ENCODE data around the gene XYLT1.

The XYLT1 gene

DNA sequence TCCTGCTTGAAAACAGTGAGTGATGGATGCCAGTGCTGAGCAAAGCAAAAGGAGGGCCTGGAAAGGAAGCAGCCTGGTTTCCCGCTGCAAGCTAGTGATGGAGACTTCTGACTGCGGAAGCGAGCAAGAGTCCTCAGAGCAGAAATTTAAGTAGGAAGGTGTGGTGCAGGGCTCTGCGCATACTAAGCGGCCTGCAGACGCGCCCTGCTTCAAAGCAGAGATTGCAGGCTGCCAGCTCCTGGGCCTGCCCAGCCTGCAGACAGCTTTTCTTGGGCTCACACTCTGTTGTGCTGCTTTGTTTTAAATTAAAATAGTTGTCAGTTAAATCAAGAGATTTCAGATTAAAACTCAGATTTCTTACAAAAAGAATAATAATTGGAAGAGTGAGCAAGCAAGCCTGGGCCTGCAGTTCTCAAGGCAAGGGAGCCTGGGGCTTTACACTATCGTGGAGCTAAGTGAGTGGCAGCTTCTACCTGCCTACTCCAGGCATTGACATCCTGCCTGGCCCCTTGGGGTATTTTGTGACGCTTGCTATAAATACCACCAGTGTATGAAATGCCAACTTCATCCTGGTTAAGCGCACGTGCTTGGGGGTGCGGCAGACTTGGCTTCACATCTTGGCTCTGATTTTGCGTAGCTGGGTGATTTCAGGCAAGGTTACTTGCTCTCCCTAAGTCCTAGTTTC lies 237.3 kb downstream of the XYLT1 start:
- no peak overlapping the region for H3K27ac ChIP-seq (ENCODE audit: low read depth, low read length)
- no peaks in the 10 kb centered on the region for H3K9me3 ChIP-seq (ENCODE audit: control insufficient read depth, insufficient read depth, low read length)
- H3K79me2 ChIP-seq (ENCODE audit: control insufficient read depth, low read length), result no peaks in the 10 kb centered on the region
- no peaks in the 10 kb centered on the region for H3K27me3 ChIP-seq (ENCODE audit: control insufficient read depth, low read length)
- no peak overlapping the region for H3K4me2 ChIP-seq (ENCODE audit: low read length)
- no peaks in the 10 kb centered on the region for H3K9me2 ChIP-seq (replicated peaks; ENCODE audit: control insufficient read depth, low read length)
- H3K36me3 ChIP-seq (ENCODE audit: control insufficient read depth, low read length), result no peaks in the 10 kb centered on the region
- no peak overlapping the region for H3K4me3 ChIP-seq (ENCODE audit: low read length)
- no peaks in the 10 kb centered on the region for H3F3A ChIP-seq (ENCODE audit: control insufficient read depth, insufficient read depth)
- no peak for TF ChIP-seq EZH2phosphoT487 (IDR thresholded peaks at IDR 0.05; ENCODE audit: borderline replicate concordance, low read length)
- TF ChIP-seq, protein P1, sequence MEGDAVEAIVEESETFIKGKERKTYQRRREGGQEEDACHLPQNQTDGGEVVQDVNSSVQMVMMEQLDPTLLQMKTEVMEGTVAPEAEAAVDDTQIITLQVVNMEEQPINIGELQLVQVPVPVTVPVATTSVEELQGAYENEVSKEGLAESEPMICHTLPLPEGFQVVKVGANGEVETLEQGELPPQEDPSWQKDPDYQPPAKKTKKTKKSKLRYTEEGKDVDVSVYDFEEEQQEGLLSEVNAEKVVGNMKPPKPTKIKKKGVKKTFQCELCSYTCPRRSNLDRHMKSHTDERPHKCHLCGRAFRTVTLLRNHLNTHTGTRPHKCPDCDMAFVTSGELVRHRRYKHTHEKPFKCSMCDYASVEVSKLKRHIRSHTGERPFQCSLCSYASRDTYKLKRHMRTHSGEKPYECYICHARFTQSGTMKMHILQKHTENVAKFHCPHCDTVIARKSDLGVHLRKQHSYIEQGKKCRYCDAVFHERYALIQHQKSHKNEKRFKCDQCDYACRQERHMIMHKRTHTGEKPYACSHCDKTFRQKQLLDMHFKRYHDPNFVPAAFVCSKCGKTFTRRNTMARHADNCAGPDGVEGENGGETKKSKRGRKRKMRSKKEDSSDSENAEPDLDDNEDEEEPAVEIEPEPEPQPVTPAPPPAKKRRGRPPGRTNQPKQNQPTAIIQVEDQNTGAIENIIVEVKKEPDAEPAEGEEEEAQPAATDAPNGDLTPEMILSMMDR (IDR thresholded peaks at IDR 0.05; ENCODE audit: low read depth, low read length, poor library complexity, severe bottlenecking), result no peak
- no peaks in the 10 kb centered on the region for H3K4me1 ChIP-seq (ENCODE audit: control insufficient read depth, low read length)
- no peaks in the 10 kb centered on the region for H4K20me1 ChIP-seq (ENCODE audit: control insufficient read depth, insufficient read depth, low read depth, low read length)

DNA sequence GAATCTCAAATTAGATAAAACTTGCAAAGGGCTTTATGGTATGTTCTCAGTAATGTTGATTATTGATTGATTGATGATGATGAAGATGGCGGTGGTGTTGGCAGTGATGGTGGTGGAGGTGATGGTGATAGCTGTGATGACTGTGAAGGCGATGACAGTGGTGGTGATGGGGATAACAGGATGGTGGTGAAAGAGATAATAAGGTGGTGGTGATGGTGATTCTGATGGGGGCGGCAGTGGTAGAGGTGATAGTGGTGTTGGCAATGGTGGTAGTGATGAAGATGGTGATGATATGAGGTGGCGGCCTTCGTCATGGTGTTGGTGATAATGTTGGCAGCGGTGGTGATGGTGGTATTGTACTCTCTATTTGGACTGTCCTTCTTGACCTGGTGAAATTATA lies 238.3 kb downstream of the XYLT1 start:
- Histone ChIP-seq H3K79me2 (ENCODE audit: control insufficient read depth, low read length) (no peaks in the 10 kb centered on the region), H3K9me2 (replicated peaks; ENCODE audit: control insufficient read depth, low read length) (no peaks in the 10 kb centered on the region), H3F3A (ENCODE audit: control insufficient read depth, insufficient read depth) (no peaks in the 10 kb centered on the region), H3K27me3 (ENCODE audit: control insufficient read depth, low read length) (no peaks in the 10 kb centered on the region), H3K9me3 (ENCODE audit: control insufficient read depth, insufficient read depth, low read length) (no peaks in the 10 kb centered on the region), H4K20me1 (ENCODE audit: control insufficient read depth, insufficient read depth, low read depth, low read length) (0 out of 2 replicates have a peak, but pooled peaks cover 4% of the 10 kb centered on the region), H3K27ac (ENCODE audit: low read depth, low read length) (no peak overlapping the region), H3K4me1 (ENCODE audit: control insufficient read depth, low read length) (no peaks in the 10 kb centered on the region), H3K36me3 (ENCODE audit: control insufficient read depth, low read length) (no peaks in the 10 kb centered on the region), H3K4me3 (ENCODE audit: low read length) (no peak overlapping the region), H3K4me2 (ENCODE audit: low read length) (no peak overlapping the region)
- TF ChIP-seq, protein P1 (IDR thresholded peaks at IDR 0.05; ENCODE audit: low read depth, low read length, poor library complexity, severe bottlenecking), result no peak
- TF ChIP-seq EZH2phosphoT487 (IDR thresholded peaks at IDR 0.05; ENCODE audit: borderline replicate concordance, low read length), result no peak

DNA sequence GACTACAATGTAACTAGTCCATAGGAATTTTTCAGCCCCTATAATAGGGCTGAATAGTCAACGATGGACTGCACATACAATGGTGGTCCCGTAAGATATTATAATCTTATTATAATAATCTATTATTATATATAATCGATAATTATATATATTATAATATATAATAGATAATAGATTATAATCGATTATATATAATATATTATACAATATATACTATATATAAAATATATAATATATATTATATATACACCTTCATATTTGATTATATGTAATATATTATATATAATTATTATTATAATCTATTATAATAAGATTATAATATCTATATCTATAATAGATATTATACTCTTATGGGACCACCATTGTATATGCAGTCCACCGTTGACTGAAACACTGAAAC lies 238.8 kb downstream of the XYLT1 start:
- TF ChIP-seq, protein P1 (IDR thresholded peaks at IDR 0.05; ENCODE audit: low read depth, low read length, poor library complexity, severe bottlenecking), result no peak
- TF ChIP-seq EZH2phosphoT487 (IDR thresholded peaks at IDR 0.05; ENCODE audit: borderline replicate concordance, low read length), result no peak
- no peaks in the 10 kb centered on the region for H3F3A ChIP-seq (ENCODE audit: control insufficient read depth, insufficient read depth)
- no peaks in the 10 kb centered on the region for H3K36me3 ChIP-seq (ENCODE audit: control insufficient read depth, low read length)
- no peaks in the 10 kb centered on the region for H3K4me1 ChIP-seq (ENCODE audit: control insufficient read depth, low read length)
- no peak overlapping the region for H3K4me3 ChIP-seq (ENCODE audit: low read length)
- H3K9me2 ChIP-seq (replicated peaks; ENCODE audit: control insufficient read depth, low read length), result no peaks in the 10 kb centered on the region
- no peak overlapping the region for H3K4me2 ChIP-seq (ENCODE audit: low read length)
- H4K20me1 ChIP-seq (ENCODE audit: control insufficient read depth, insufficient read depth, low read depth, low read length), result 0 out of 2 replicates have a peak, but pooled peaks cover 4% of the 10 kb centered on the region
- no peak overlapping the region for H3K27ac ChIP-seq (ENCODE audit: low read depth, low read length)
- no peaks in the 10 kb centered on the region for H3K9me3 ChIP-seq (ENCODE audit: control insufficient read depth, insufficient read depth, low read length)
- H3K27me3 ChIP-seq (ENCODE audit: control insufficient read depth, low read length), result no peaks in the 10 kb centered on the region
- no peaks in the 10 kb centered on the region for H3K79me2 ChIP-seq (ENCODE audit: control insufficient read depth, low read length)

Data from DOHH2 (cell line).